HS-5 (cell line): ENCODE data around the gene PEX11G.
"Not testable (repeated sequence)": the region's sequence is repeated elsewhere in the genome, so short reads cannot be mapped to it uniquely, and the experiment has no call there.

Experiments used
- DNase-seq: peaks from one replicate; pipeline ENCODE4 v3.0.0-alpha.2; 2012; ENCODE audit warnings: low read depth

Gene PEX11G

DNA sequence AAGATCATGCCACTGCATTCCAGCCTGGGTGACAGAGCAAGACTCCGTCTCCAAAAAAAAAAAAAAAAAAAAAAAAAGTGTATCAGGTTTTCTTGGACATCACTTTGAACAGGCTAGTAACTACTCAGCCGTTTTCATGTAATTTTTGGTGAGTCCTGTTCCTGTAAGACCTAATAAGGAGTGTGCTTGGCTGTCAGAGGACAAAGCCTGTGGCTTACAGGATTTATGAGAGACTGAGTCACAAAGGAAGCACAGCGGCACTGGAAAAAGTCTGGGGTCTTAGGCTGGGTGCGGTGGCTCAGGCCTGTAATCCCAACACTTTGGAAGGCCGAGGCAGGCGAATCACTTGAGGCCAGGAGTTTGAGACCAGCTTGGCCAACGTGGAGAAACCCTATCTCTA, 55.4 kb downstream of the PEX11G start:
- DNase-seq, result not testable (repeated sequence)

DNA sequence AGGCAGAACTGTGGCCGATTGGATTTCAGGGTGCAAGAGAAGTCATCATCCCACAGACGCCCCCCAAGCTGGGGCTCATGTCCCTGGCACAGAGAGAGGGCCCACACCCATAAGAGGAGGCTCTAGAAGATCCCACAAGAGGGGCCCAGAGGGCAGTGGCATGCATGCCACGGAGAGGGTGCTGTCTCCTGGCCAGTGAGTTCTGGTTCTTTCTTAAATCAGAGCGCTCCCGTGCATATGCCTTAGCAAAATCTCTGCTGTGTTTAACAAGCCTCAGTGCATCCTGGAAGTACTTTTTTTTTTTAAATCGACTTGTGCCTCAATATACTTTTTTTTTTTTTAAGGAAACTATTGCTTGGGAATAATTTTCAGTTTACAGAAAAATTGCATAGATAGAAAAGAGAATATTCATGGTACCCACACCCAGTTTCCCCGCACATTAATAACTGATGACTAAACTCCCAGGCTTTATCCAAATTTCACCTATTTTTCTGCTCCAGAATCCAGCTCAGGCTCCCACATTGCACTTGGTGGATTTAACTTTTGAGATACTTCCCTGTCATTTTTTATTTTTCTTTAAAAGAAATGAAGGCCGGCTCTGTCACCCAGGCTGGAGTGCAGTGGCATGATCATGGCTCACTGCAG, 59.1 kb downstream of the PEX11G start:
- DNase-seq, result no peak

GRCh38 chr19:7428651-7429113, 60.2 kb downstream of the PEX11G start:
- DNase-seq, result no peak

DNA sequence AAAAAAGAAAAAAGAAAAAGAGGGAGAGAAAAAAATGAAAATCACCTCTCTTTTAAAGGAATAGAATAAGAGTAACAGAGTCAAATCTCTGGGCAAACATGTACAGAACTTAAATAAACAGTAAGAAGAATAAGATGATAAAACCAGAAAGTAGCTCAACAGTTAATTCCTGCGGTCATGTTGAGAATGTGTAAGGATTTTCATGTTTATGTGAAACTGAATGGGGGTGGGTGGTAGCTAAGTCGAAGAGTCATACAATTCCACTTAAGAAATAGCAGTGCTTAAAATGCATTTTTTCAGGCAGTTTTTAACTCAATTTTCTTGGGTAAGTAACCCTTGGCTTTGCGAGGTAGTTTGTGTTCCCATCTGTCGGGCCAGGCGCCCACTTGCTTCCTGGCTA, 60.9 kb downstream of the PEX11G start:
- DNase-seq, result no peak

DNA sequence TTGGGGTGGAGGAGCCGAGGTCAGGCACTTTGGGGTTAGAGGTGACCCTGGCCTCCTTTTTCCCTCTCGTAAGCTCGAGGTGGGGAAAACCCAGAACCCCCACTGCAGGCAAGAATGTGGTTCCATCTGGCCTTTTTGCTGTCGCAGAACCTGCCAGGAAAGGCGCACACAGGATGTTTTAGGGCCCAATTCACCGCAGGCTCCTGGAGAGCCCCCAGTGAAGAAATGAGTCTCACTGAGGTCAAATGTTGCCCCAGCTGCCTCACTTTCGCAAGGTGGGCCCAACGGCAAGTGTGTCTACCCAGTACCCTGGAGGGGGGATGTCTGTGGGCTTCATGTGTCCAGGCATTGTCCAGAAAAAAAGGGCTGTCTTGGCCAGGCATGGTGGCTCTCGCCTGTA, 61.8 kb downstream of the PEX11G start:
- no peak for DNase-seq
